Measurements from ENCODE around the gene ZNF764.
"Not testable (repeated sequence)": the region's sequence is repeated elsewhere in the genome, so short reads cannot be mapped to it uniquely, and the experiment has no call there.

The ZNF764 gene

GRCh38 chr16:30602616-30603277, 44.6 kb upstream of the ZNF764 start:
- DNase-seq (ENCODE audit: low read depth, low spot score): no peak
- no peak overlapping the region for H3K4me3 ChIP-seq (ENCODE audit: low read depth, low read length)
- CTCF ChIA-PET: interaction anchor here (0.7 to 7.6 kb wide), 10 partner anchors 10 to 193 kb away, joined by 3 to 57 read pairs (median 4); partner anchors contain the start of genes DCTPP1, ZNF764 and ZNF785
- POLR2A ChIA-PET: interaction anchor here (1.0 kb wide), 1 partner anchor 9 kb away, joined by 3 read pairs; no protein-coding TSS in a partner anchor
- TF ChIP-seq CTCF (IDR thresholded peaks at IDR 0.05; ENCODE audit: insufficient read depth, low read length, missing control alignments): no peak

- ChIA-PET CTCF (interaction anchor here (0.7 to 7.6 kb wide), 7 partner anchors 9 to 172 kb away, joined by 3 to 57 read pairs (median 3); partner anchors contain the start of genes DCTPP1, ZNF764 and ZNF785), POLR2A (no interaction called here)
- no peak overlapping the region for H3K4me3 ChIP-seq (ENCODE audit: low read depth, low read length)
- no peak for TF ChIP-seq CTCF (IDR thresholded peaks at IDR 0.05; ENCODE audit: insufficient read depth, low read length, missing control alignments)
- DNase-seq (ENCODE audit: low read depth, low spot score): no peak
Observed at GRCh38 chr16:30601966-30602365, 43.8 kb upstream of the ZNF764 start.

GRCh38 chr16:30600929-30601328, 42.8 kb upstream of the ZNF764 start:
- TF ChIP-seq CTCF (IDR thresholded peaks at IDR 0.05; ENCODE audit: insufficient read depth, low read length, missing control alignments): no peak
- ChIA-PET CTCF (interaction anchor here (1.1 to 7.6 kb wide), 5 partner anchors 8 to 151 kb away, joined by 3 to 57 read pairs (median 14); partner anchors contain the start of genes ZNF689 and ZNF785), POLR2A (no interaction called here)
- H3K4me3 ChIP-seq (ENCODE audit: low read depth, low read length): no peak overlapping the region
- DNase-seq (ENCODE audit: low read depth, low spot score): no peak

- ChIA-PET POLR2A (no interaction called here), CTCF (interaction anchor here (0.6 to 7.6 kb wide), 10 partner anchors 9 to 170 kb away, joined by 3 to 57 read pairs (median 4); partner anchors contain the start of genes DCTPP1, ZNF689 and ZNF785)
- H3K4me3 ChIP-seq (ENCODE audit: low read depth, low read length): no peak overlapping the region
- no peak for TF ChIP-seq CTCF (IDR thresholded peaks at IDR 0.05; ENCODE audit: insufficient read depth, low read length, missing control alignments)
- DNase-seq (ENCODE audit: low read depth, low spot score): no peak
Observed at GRCh38 chr16:30600215-30600614, 42.0 kb upstream of the ZNF764 start.

- CTCF ChIA-PET: interaction anchor here (0.6 to 1.1 kb wide), 2 partner anchors 10 to 23 kb away, joined by 3 read pairs; no protein-coding TSS in a partner anchor
- DNase-seq (ENCODE audit: low read depth, low spot score): no peak
- POLR2A ChIA-PET: no interaction called here
- TF ChIP-seq CTCF (IDR thresholded peaks at IDR 0.05; ENCODE audit: insufficient read depth, low read length, missing control alignments): no peak
- H3K4me3 ChIP-seq (ENCODE audit: low read depth, low read length): no peak overlapping the region
Observed at GRCh38 chr16:30592871-30593270, 34.7 kb upstream of the ZNF764 start.

GRCh38 chr16:30590869-30591268, 32.7 kb upstream of the ZNF764 start:
- H3K4me3 ChIP-seq (ENCODE audit: low read depth, low read length); DNase-seq (ENCODE audit: low read depth, low spot score); POLR2A ChIA-PET: not testable (repeated sequence)
- CTCF ChIA-PET: interaction anchor here (1.2 kb wide), 1 partner anchor 12 kb away, joined by 4 read pairs; no protein-coding TSS in a partner anchor

GRCh38 chr16:30589582-30589981, 31.4 kb upstream of the ZNF764 start:
- CTCF ChIA-PET: interaction anchor here (1.8 to 6.1 kb wide), 2 partner anchors 10 to 17 kb away, joined by 4 to 57 read pairs; partner anchors contain the start of gene ZNF688
- POLR2A ChIA-PET; DNase-seq (ENCODE audit: low read depth, low spot score); H3K4me3 ChIP-seq (ENCODE audit: low read depth, low read length): not testable (repeated sequence)
